AG09319 (cell line): ENCODE data around the gene UPK3A.

ENCODE experiments used
- DNase-seq: peaks from one replicate; pipeline ENCODE4 v3.0.0-alpha.2; 2010; ENCODE audit warnings: low read depth; ENCODE audit errors: extremely low read depth
- TF ChIP-seq, protein P1 (sequence below): IDR thresholded peaks from 2 replicates; pipeline ENCODE4 v1.5.1; 2011; ENCODE audit warnings: low read depth, mild to moderate bottlenecking, inconsistent platforms, low read length, moderate library complexity

The UPK3A gene

DNA sequence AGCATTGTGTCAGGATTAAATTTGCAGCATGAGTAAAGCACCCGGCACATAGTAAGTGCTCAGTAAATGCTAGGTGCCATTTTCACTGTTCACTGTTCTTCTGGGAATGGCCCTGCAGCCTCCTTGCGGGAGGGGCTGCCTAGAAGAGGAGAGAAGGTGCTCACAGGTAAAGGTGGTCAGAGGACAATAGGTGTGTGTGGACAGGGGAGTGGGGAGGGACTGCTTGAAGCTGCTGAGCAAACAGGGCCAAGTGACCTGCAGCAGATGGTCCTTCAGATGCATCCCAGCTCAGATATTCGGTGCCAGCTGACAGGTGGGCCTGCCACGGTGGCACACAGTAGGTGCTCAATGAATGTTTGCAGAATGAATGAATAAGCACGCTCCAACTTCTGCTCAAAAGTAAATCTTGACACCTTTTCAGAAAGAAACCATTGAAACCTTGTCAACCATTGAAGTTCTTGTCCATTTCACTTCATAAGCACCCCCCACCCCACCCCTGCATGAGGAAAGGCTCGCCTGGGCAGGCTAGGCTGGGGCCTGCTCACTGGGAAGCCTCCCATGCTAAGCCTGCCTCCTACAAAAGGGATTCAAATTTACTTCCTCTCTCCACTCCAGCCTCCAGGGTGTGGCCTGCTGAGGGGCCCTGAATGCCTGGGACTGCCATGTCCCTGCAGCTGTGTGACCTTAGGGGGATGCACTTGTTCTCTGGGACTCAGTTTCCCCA, 45.6 kb upstream of the UPK3A start:
- no peak for DNase-seq
- TF ChIP-seq, protein P1, sequence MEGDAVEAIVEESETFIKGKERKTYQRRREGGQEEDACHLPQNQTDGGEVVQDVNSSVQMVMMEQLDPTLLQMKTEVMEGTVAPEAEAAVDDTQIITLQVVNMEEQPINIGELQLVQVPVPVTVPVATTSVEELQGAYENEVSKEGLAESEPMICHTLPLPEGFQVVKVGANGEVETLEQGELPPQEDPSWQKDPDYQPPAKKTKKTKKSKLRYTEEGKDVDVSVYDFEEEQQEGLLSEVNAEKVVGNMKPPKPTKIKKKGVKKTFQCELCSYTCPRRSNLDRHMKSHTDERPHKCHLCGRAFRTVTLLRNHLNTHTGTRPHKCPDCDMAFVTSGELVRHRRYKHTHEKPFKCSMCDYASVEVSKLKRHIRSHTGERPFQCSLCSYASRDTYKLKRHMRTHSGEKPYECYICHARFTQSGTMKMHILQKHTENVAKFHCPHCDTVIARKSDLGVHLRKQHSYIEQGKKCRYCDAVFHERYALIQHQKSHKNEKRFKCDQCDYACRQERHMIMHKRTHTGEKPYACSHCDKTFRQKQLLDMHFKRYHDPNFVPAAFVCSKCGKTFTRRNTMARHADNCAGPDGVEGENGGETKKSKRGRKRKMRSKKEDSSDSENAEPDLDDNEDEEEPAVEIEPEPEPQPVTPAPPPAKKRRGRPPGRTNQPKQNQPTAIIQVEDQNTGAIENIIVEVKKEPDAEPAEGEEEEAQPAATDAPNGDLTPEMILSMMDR: no peak

DNA sequence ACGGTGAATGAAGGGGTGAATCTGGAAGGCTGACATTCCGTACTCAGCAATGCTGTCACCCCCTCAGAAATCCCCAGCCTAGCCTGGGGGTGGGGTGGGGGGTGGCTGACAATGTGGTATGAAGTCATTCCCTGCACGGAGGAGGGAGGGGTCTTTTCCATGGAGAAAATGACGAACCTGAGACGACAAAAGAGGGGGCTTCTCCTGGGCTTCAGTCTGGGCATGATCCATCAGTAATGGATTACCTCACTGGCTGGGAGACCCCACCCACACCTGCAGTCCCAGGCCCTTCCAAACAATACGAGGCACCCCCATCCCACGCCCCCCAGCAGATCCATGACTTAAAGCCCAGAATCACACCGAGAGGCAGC, 45.1 kb upstream of the UPK3A start:
- no peak for DNase-seq
- TF ChIP-seq, protein P1: no peak

DNA sequence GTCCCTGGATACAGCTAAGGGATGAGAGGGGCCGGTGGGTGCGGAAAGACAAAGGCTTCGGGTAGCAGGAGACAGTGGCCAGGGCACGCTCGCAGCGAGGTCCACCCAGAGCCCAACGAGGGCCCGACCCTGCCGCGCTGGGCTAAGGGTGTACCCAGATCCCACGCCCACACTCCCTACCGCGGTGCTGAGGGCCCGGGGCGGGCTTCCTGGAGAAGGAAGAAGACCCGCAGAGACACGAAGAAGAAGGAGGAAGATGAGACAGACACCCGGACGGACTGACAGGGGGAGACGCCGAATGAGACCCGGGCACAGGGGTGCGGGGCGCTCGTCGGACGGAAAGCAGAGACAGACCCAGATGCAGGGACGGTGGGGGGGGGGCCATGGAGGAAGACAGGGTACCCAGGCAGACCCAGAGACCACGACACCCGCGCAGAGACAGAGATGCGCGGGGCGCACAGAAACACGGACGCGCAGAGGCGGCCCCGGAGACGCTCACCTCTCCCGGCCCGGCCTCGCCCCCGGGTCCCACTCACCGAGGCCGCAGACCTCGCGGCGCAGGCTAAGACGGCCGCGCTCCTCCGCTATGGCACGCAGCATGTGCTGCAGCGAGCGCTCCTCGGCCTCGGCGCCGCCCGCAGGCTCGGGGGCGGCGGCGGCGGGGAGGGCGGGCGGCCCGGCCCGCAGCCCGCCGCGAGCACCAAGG, 44.5 kb upstream of the UPK3A start:
- no peak for DNase-seq
- TF ChIP-seq, protein P1: no peak

DNA sequence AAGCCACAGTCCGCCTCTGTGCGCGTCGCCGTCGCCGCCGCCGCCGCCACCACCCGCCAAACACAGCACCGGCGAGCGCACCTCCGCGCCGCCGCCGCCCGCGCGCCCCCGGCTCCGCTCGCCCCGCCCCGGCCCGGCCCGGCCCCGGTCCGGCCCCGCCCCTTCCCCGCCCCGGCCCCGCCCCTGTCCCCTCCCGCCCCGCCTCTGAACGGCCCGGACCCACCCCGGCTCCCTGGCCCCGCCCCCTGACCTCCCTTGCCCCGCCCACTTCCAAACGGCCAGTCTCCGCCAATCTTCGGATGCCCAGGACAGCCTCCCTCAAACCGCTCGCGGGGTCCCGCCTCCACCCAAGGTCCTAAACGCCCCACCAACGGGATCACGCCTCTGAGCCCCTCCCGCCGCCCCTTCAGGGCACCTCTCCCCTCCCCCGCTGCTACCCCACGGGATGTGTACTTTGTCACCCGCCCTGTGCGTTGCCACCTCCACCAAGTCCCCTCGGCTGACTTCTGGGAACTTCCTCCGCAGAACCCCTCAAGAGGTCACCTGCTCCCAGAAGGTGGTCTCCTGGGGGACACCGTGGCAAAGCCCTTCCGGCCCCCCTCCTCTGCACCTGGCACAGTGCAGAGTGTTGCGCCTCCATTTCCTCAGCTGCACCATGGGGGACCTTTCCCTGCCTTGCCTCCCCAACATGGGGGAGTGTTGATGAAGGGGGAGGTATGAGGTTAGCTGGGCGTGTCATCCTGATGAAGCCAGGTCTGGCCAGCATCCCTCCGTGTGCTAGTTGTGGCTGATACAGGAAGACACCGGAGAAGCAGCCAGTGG, 43.7 kb upstream of the UPK3A start, which contains the start of gene KIAA0930:
Gene KIAA0930 (minus strand): TSS at position 85 of the 822 bp plus-strand sequence. CDS start 191 bp downstream, outside the sequence.
- DNase-seq: peak; percentile 25
- TF ChIP-seq, protein P1: no peak

DNA sequence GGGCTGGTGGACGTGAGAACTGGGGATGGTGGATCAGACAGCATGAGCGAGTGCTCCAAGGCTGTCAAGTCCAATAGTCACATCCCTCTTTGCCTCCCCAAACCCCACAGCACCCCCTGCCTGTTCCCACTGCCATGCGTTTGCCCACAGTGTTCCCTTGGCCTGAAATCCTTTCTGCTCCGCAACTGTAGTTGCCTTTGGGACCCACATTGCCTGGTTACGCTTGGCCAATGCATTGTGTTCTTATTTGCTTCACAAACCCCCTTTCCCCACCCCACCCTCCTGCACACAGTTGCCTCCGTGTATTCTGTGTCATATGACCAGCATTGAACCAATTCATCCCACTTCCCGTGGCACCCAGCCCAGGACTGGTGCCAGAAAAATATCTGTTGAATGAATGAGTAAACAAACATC, 42.0 kb upstream of the UPK3A start:
- TF ChIP-seq, protein P1: no peak; the same call in 1 of the 2 replicates
- DNase-seq: no peak

DNA sequence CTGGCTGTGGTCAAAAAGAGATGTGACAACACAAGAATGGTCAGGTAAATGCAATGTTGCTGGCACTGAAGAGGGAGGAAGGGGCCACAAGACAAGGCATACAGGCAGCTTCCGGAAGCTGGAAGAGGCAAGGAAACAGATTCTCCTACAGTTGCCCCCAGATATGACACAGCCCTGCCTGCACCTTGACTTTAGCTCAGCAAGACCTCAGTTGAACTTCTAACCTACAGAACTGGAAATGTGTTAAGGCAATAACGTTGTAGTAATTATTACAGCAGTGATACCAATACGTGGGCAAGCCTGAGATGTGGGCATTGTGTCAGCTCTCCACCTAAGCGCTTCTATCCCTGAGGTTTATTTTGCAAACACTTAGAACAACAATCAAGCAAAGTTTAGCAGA, 39.8 kb upstream of the UPK3A start:
- no peak for DNase-seq

More for the DNA sequence above, 39.8 kb upstream of the UPK3A start:
- TF ChIP-seq, protein P1: no peak
